A549 (cell line): ENCODE results near the gene HNRNPLL. TPM values are rescaled to one million over a fixed set of nuclear protein-coding genes. Genes with fewer than 3 reads are reported as not detected.
"Not testable (repeated sequence)": the region's sequence is repeated elsewhere in the genome, so short reads cannot be mapped to it uniquely, and the experiment has no call there.

Experiments used
- ATAC-seq, 2 experiments: fragments of 200-7000 bp in 1 of 2; fragments of >200 bp in 1 of 2; cut with Nextera tagmentation in 1 of 2; cut with Tn5 transposase in 1 of 2; 3 replicates each; pipeline versions ENCODE4 v1.8.0 to v1.9.1; 2018 to 2020; ENCODE audit warnings: mild to moderate bottlenecking in 1 of 2, moderate library complexity in 1 of 2
- CTCF ChIA-PET: fragments of 300-600 bp; sonication (Branson Sonifier 250); formaldehyde crosslinking; extraction: SDS; loops from one replicate; lab custom pipeline; 2021; ENCODE audit warnings: antibody characterized with exemption, inconsistent platforms; lab: Yijun Ruan, JAX
- POLR2A ChIA-PET: fragments of 350-600 bp; formaldehyde crosslinking; extraction: SDS; loops from one replicate; lab custom pipeline; 2021; ENCODE audit warnings: antibody characterized with exemption, inconsistent platforms; lab: Yijun Ruan, JAX
- DNase-seq, 2 experiments: peaks; one replicate each; pipeline versions ENCODE4 v3.0.0 to v3.0.0-alpha.2; 2011 to 2016; ENCODE audit warnings: low read depth in 1 of 2, low spot score in 1 of 2
- FAIRE-seq: peaks from 2 replicates; lab custom pipeline; 2011; peaks lifted over from hg19 to GRCh38; lab: Jason Lieb, UNC
- H3K27ac ChIP-seq, 2 experiments: fragments of >200 bp; sonication (Bioruptor Twin); formaldehyde crosslinking; 3 replicates each; pipeline ENCODE4 v1.5.1; 2016 to 2017
- H3K4me1 ChIP-seq: fragments of >200 bp; sonication (Bioruptor Twin); formaldehyde crosslinking; 3 replicates; pipeline ENCODE4 v1.6.1; 2016
- H3K4me2 ChIP-seq: fragments of >200 bp; sonication (Bioruptor Twin); formaldehyde crosslinking; 3 replicates; pipeline ENCODE4 v1.6.1; 2016
- H3K4me3 ChIP-seq: fragments of >200 bp; sonication (Bioruptor Twin); formaldehyde crosslinking; 3 replicates; pipeline ENCODE4 v1.5.1; 2016
- H3K9me3 ChIP-seq: fragments of >200 bp; sonication (Bioruptor Twin); formaldehyde crosslinking; 3 replicates; pipeline ENCODE4 v1.6.1; 2016
- CEBPB ChIP-seq, 2 experiments: fragments of >200 bp in 1 of 2; sonication (Bioruptor Twin) in 1 of 2; formaldehyde crosslinking in 1 of 2; IDR thresholded peaks; 2 replicates each; pipeline ENCODE4 v1.6.1; 2012 to 2016
- CHD2 ChIP-seq: fragments of 150-350 bp; IDR thresholded peaks from 2 replicates; pipeline ENCODE4 v1.6.1; 2014; ENCODE audit warnings: low read length; ENCODE audit not compliant: partially characterized antibody
- EP300 ChIP-seq, 2 experiments: fragments of >200 bp; sonication (Bioruptor Twin); formaldehyde crosslinking; IDR thresholded peaks; 2 replicates in 1 of 2; 3 replicates in 1 of 2; pipeline ENCODE4 v1.6.1; 2016 to 2017
- ESRRA ChIP-seq: fragments of 150-350 bp; IDR thresholded peaks from 2 replicates; pipeline ENCODE4 v1.6.1; 2014; ENCODE audit warnings: mild to moderate bottlenecking, low read length, borderline replicate concordance
- FOSL2 ChIP-seq, 2 experiments: fragments of 450-650 bp in 1 of 2; fragments of >200 bp in 1 of 2; sonication (Bioruptor Twin) in 1 of 2; formaldehyde crosslinking; IDR thresholded peaks; 2 replicates each; pipeline versions ENCODE4 v1.5.0 to v1.6.1; 2016 to 2020; ENCODE audit warnings: mild to moderate bottlenecking in 1 of 2, moderate library complexity in 1 of 2
- HOXB13 ChIP-seq: fragments of 250-450 bp; sonication (Bioruptor Pico); IDR thresholded peaks from 2 replicates; pipeline ENCODE4 v1.5.0; 2020; ENCODE audit warnings: low read depth, mild to moderate bottlenecking, moderate library complexity
- HOXB5 ChIP-seq: fragments of 250-450 bp; sonication (Bioruptor Pico); IDR thresholded peaks from 2 replicates; pipeline ENCODE4 v1.5.0; 2020; ENCODE audit warnings: mild to moderate bottlenecking, moderate library complexity
- JUN ChIP-seq, 2 experiments: fragments of >200 bp; sonication (Bioruptor Twin); formaldehyde crosslinking; IDR thresholded peaks; 2 replicates in 1 of 2; 3 replicates in 1 of 2; pipeline ENCODE4 v1.6.1; 2016 to 2017
- MAZ ChIP-seq: fragments of 150-350 bp; IDR thresholded peaks from 2 replicates; pipeline ENCODE4 v1.6.1; 2014; ENCODE audit warnings: antibody characterized with exemption, low read depth, low read length, borderline replicate concordance
- NPAS2 ChIP-seq: fragments of 250-450 bp; sonication (Bioruptor Pico); IDR thresholded peaks from 2 replicates; pipeline ENCODE4 v1.8.0; 2022; ENCODE audit warnings: mild to moderate bottlenecking, moderate library complexity, borderline replicate concordance
- PHF8 ChIP-seq: fragments of 200-600 bp; sonication (generic); IDR thresholded peaks from 2 replicates; pipeline ENCODE4 v1.6.1; 2016; ENCODE audit warnings: low read depth, mild to moderate bottlenecking, antibody characterized with exemption, moderate library complexity, borderline replicate concordance
- POLR2AphosphoS2 ChIP-seq: conservative IDR thresholded peaks from 2 replicates; pipeline ENCODE4 v1.6.1; 2012; ENCODE audit warnings: low read length, improper control_type of control experiment, inconsistent platforms
- RAD21 ChIP-seq, 2 experiments: fragments of >200 bp in 1 of 2; sonication (Bioruptor Twin) in 1 of 2; formaldehyde crosslinking in 1 of 2; IDR thresholded peaks in 1 of 2; conservative IDR thresholded peaks in 1 of 2; 2 replicates in 1 of 2; 3 replicates in 1 of 2; pipeline ENCODE4 v1.6.1; 2012 to 2018; ENCODE audit warnings: inconsistent platforms in 1 of 2
- RCOR1 ChIP-seq: fragments of 150-350 bp; IDR thresholded peaks from 2 replicates; pipeline ENCODE4 v1.6.1; 2014; ENCODE audit warnings: antibody characterized with exemption, low read length, low read depth
- SMC3 ChIP-seq: fragments of >200 bp; sonication (Bioruptor Twin); formaldehyde crosslinking; IDR thresholded peaks from 3 replicates; pipeline ENCODE4 v1.6.1; 2018; ENCODE audit warnings: inconsistent platforms
- ZNF302 ChIP-seq: fragments of 250-450 bp; sonication (Bioruptor Pico); IDR thresholded peaks from 2 replicates; pipeline ENCODE4 v1.9.0; 2021; ENCODE audit warnings: inconsistent platforms, mild to moderate bottlenecking, moderate library complexity
- WGBS: methylation state at CpG from one replicate; pipeline ENCODE4 v1.1.6; 2017; ENCODE audit errors: missing lambda C conversion rate; 5-methylcytosine and 5-hydroxymethylcytosine counted together
- polyA plus RNA-seq, 4 experiments: library from polyadenylated mRNA; depleted of rRNA in 3 of 4; stranded (reverse); fragments of >200 nt; fragmentation: RNase III in 1 of 4; extraction: RNeasy Plus Mini Kit Qiagen cat#74134 plus additional on column Dnase treatment in 1 of 4; gene quantifications; 2 replicates in 3 of 4; 3 replicates in 1 of 4; pipeline ENCODE4 v1.2.3, GENCODE V29; 2011 to 2017
- TF ChIP-seq, protein P1 (sequence below): fragments of >200 bp; sonication (Bioruptor Twin); formaldehyde crosslinking; IDR thresholded peaks from 3 replicates; pipeline ENCODE4 v1.5.1; 2016
- TF ChIP-seq, protein P2 (sequence below): fragments of 200-600 bp; sonication (generic); IDR thresholded peaks from 2 replicates; pipeline ENCODE4 v1.6.1; 2016; ENCODE audit warnings: antibody characterized with exemption, mild to moderate bottlenecking, moderate library complexity
- TF ChIP-seq, protein P3 (sequence below): IDR thresholded peaks from 2 replicates; pipeline ENCODE4 v1.6.1; 2012
- TF ChIP-seq, protein P4 (sequence below): IDR thresholded peaks from 2 replicates; pipeline ENCODE4 v1.6.1; 2012; ENCODE audit warnings: low read depth, borderline replicate concordance

The HNRNPLL gene
- polyA plus RNA-seq, 2 of the 4 experiments (the other 2 are of a cell fraction): 39.0 to 73.8 TPM

DNA sequence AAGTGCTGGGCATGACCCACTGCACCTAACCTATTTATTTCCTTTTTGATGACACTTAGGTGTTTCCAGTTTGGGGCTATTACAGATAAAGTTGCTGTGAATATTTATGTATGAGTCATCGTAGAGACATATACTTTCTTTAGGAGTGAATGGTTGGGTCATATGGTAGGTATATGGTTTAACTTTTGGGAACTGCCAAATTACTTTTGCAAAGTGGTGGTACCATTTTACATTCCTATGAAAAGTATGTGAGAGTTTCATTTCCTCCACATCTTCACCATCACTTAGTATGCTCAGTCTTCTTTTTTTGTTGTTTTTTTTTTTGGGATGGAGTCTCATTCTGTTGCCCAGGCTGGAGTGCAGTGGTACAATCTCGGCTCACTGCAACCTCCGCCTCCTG is 56.1 kb downstream of the HNRNPLL start:
- CTCF ChIA-PET: interaction anchor here (1.0 to 3.6 kb wide), 6 partner anchors 9 to 194 kb away, joined by 3 to 24 read pairs (median 6); no protein-coding TSS in a partner anchor
- no peak overlapping the region for H3K27ac ChIP-seq
- H3K9me3 ChIP-seq: no peaks in the 10 kb centered on the region
- TF ChIP-seq, protein P1, sequence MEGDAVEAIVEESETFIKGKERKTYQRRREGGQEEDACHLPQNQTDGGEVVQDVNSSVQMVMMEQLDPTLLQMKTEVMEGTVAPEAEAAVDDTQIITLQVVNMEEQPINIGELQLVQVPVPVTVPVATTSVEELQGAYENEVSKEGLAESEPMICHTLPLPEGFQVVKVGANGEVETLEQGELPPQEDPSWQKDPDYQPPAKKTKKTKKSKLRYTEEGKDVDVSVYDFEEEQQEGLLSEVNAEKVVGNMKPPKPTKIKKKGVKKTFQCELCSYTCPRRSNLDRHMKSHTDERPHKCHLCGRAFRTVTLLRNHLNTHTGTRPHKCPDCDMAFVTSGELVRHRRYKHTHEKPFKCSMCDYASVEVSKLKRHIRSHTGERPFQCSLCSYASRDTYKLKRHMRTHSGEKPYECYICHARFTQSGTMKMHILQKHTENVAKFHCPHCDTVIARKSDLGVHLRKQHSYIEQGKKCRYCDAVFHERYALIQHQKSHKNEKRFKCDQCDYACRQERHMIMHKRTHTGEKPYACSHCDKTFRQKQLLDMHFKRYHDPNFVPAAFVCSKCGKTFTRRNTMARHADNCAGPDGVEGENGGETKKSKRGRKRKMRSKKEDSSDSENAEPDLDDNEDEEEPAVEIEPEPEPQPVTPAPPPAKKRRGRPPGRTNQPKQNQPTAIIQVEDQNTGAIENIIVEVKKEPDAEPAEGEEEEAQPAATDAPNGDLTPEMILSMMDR: no peak
- TF ChIP-seq FOSL2 (IDR thresholded peaks at IDR 0.05) (no peak), FOSL2 (CRISPR knock-in tag; IDR thresholded peaks at IDR 0.05) (peak; percentile 79)
- DNase-seq (no peak), ATAC-seq (no peak), FAIRE-seq (no peak)
- no peak overlapping the region for H3K4me2 ChIP-seq
- no peak overlapping the region for H3K4me3 ChIP-seq
- POLR2A ChIA-PET: no interaction called here
- peaks cover 21% of the 10 kb centered on the region for H3K4me1 ChIP-seq
- WGBS: 87% methylated on average over 3 of the region's 3 CpGs

DNA sequence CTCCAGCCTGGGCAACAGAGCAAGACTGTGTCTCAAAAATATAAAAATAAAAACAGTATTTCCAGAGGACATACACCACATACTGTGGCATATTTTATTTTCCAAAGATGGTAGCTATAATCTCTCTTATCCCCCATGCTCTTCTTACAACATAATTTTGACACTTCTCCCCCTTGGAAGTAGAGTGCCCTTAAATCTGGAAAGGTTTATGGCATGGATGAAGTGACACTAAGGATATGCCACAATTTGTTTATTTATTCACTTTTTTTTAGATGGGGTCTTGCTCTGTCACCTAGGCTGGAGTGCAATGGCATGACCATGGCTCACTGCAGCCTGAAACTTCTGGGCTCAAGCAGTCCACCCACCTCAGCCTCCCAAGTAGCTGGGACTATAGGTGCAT is 56.7 kb downstream of the HNRNPLL start:
- ChIA-PET POLR2A (no interaction called here), CTCF (interaction anchor here (0.9 to 3.6 kb wide), 7 partner anchors 9 to 230 kb away, joined by 3 to 24 read pairs (median 6); no protein-coding TSS in a partner anchor)

DNA sequence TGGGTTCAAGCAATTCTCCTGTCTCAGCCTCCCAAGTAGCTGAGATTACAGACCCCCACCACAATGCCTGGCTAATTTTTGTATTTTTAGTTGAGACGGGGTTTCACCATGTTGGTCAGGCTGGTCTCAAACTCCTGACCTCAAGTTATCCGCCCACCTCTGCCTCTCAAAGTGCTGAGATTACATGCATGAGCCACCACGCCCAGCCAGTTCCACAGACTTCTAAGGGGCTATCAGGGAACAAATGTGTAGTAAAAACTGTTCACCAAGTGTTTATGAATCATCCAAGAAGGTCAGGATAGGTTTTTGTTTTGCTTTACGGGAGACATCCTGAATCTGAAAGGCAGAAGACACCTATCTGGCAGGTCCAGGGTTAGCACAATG is 60.5 kb downstream of the HNRNPLL start:
- not testable (repeated sequence) for H3K4me3 ChIP-seq, FAIRE-seq, DNase-seq, H3K9me3 ChIP-seq
- POLR2A ChIA-PET: interaction anchor here (1.5 kb wide), 1 partner anchor 209 kb away, joined by 6 read pairs; the partner anchor contains the start of gene SRSF7
- CTCF ChIA-PET: interaction anchor here (1.1 to 4.9 kb wide), 3 partner anchors 13 to 183 kb away, joined by 3 to 28 read pairs (median 6); no protein-coding TSS in a partner anchor
- Histone ChIP-seq H3K4me1 (peaks cover 21% of the 10 kb centered on the region), H3K4me2 (peak overlapping the region; percentile 44), H3K27ac (peak overlapping the region; percentile 11 to 75; a peak in 4 of 6 replicates)
- peak; percentile 16 to 30; a peak in 4 of 6 replicates for ATAC-seq
- WGBS: 91% methylated on average over 4 of the region's 4 CpGs

More for the DNA sequence above, 56.7 kb downstream of the HNRNPLL start:
- Histone ChIP-seq H3K4me3 (no peak overlapping the region), H3K9me3 (no peaks in the 10 kb centered on the region), H3K27ac (no peak overlapping the region), H3K4me2 (no peak overlapping the region), H3K4me1 (peaks cover 21% of the 10 kb centered on the region)
- TF ChIP-seq CEBPB (IDR thresholded peaks at IDR 0.05) (no peak), ZNF302 (CRISPR knock-in tag) (no peak), SMC3 (no peak), RCOR1 (no peak), CHD2 (no peak), HOXB5 (CRISPR knock-in tag) (no peak)
- TF ChIP-seq, protein P2, sequence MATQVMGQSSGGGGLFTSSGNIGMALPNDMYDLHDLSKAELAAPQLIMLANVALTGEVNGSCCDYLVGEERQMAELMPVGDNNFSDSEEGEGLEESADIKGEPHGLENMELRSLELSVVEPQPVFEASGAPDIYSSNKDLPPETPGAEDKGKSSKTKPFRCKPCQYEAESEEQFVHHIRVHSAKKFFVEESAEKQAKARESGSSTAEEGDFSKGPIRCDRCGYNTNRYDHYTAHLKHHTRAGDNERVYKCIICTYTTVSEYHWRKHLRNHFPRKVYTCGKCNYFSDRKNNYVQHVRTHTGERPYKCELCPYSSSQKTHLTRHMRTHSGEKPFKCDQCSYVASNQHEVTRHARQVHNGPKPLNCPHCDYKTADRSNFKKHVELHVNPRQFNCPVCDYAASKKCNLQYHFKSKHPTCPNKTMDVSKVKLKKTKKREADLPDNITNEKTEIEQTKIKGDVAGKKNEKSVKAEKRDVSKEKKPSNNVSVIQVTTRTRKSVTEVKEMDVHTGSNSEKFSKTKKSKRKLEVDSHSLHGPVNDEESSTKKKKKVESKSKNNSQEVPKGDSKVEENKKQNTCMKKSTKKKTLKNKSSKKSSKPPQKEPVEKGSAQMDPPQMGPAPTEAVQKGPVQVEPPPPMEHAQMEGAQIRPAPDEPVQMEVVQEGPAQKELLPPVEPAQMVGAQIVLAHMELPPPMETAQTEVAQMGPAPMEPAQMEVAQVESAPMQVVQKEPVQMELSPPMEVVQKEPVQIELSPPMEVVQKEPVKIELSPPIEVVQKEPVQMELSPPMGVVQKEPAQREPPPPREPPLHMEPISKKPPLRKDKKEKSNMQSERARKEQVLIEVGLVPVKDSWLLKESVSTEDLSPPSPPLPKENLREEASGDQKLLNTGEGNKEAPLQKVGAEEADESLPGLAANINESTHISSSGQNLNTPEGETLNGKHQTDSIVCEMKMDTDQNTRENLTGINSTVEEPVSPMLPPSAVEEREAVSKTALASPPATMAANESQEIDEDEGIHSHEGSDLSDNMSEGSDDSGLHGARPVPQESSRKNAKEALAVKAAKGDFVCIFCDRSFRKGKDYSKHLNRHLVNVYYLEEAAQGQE: no peak
- TF ChIP-seq, protein P3, sequence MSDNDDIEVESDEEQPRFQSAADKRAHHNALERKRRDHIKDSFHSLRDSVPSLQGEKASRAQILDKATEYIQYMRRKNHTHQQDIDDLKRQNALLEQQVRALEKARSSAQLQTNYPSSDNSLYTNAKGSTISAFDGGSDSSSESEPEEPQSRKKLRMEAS: no peak
- ATAC-seq (no peak), DNase-seq (no peak), FAIRE-seq (no peak)

DNA sequence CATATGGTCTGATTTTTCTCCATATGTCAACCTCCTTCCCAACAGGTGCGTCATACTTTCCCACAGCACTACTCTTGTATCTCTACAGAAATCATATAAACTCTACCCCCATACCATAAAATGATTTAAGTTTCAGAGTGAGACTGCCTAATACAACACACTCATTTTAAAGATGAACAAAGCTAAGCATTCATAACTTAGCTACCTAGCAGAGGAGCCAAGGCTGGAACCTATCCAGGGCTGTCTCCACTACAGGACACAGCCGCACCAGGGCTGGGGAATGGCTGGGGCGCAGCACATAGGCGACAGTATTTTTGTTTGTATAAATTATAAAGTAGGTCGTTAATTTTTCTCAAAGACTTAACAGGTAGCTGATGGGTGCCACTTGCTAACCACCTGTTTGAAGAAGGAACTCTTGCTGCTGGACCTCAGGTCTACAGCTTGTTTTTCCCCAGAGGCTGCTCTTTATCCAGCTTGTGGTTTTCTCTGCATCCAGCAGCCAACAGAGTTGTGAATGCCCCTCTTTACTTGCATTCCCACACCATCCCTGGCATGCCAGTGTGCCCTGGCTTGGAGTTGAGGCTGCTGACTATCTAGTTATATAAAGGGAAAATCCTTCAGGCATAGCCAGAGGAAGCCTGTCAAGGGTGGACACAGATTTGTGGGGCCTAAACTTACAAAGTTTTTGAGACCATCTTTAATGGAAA is 62.0 kb downstream of the HNRNPLL start:
- no peak for DNase-seq
- Histone ChIP-seq H3K4me2 (no peak overlapping the region), H3K4me1 (peaks cover 21% of the 10 kb centered on the region)
- TF ChIP-seq MAZ: no peak
- TF ChIP-seq, protein P4, sequence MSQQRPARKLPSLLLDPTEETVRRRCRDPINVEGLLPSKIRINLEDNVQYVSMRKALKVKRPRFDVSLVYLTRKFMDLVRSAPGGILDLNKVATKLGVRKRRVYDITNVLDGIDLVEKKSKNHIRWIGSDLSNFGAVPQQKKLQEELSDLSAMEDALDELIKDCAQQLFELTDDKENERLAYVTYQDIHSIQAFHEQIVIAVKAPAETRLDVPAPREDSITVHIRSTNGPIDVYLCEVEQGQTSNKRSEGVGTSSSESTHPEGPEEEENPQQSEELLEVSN: no peak
- no peak for TF ChIP-seq HOXB13 (CRISPR knock-in tag)
- no peak for TF ChIP-seq JUN (IDR thresholded peaks at IDR 0.05)
- TF ChIP-seq EP300 (IDR thresholded peaks at IDR 0.05): no peak
- no peak for TF ChIP-seq ESRRA
- no peak for TF ChIP-seq POLR2AphosphoS2
- no peak for TF ChIP-seq NPAS2 (CRISPR knock-in tag)
- TF ChIP-seq HOXB5 (CRISPR knock-in tag): no peak
- no peak for TF ChIP-seq PHF8
- no peak for TF ChIP-seq RAD21 (conservative IDR thresholded peaks at IDR 0.05 in 1 of 2, IDR thresholded peaks at IDR 0.05 in 1 of 2)
- TF ChIP-seq, all 56 proteins: peak for 0
- whole genome bisulfite sequencing: 81% methylated on average over 5 of the region's 5 CpGs
- ATAC-seq (no peak), FAIRE-seq (no peak)
- Histone ChIP-seq H3K9me3 (no peaks in the 10 kb centered on the region), H3K4me3 (no peak overlapping the region), H3K27ac (no peak overlapping the region)
- CTCF ChIA-PET: interaction anchor here (0.6 to 4.9 kb wide), 8 partner anchors 12 to 186 kb away, joined by 3 to 28 read pairs (median 4); no protein-coding TSS in a partner anchor
- POLR2A ChIA-PET: interaction anchor here (0.5 to 1.8 kb wide), 2 partner anchors 207 to 211 kb away, joined by 4 to 7 read pairs; partner anchors contain the start of gene SRSF7
